ENCODE results near the gene STIMATE. TPM values are rescaled to one million over a fixed set of nuclear protein-coding genes. Genes with fewer than 3 reads are reported as not detected.

Gene STIMATE
- total and polyA plus RNA-seq, 10 of the 15 experiments (the other 5 are each of a cell fraction or from before 2014, with no cell fraction given): 0.24 to 24.1 (median 15.4) TPM

DNA sequence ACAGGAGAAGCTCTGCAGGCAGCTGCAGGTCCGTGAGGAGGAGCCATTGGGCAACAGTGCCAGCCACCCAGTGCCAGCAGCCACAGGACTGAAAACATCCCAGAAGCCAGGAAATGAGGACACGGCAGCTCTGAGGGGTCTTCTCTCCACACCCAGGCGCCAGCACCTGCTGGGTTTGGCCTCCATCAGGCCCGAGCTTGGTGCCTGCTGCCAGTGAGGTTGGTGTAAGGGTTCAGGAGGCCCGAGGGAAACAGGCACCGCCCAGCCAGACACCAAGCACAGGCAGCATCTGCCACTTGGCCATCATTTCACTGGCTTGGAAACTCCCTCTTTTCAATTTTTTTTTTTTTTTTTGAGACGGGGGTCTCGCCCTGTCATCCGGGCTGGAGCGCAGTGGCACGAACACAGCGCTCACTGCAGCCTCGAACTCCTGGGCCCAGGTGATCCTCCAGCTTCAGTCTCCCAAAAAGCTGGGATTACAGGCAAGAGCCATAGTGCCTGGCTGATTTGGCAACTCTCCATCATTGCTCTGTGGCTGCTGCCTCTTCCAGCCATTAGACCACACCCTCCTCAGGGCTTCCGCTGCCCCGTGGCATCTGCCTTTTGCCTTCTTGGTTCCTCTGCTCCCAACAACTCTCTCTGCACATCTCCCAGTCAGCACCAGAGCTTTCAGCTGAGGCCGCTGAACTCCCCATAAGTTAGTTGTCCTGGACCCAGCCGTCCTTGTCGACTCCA lies 104.2 kb downstream of the STIMATE start:
- POLR2A ChIA-PET: no interaction called here
- no peak overlapping the region for H3K9ac ChIP-seq (ENCODE audit: control insufficient read depth, insufficient read depth, low read length)
- no peak for FAIRE-seq

More for the DNA sequence above, 104.2 kb downstream of the STIMATE start:
- Histone ChIP-seq H3K27me3 (replicated peaks in 1 of 2; ENCODE audit: control insufficient read depth in 2 of 2, insufficient read depth in 2 of 2, low read length in 1 of 2) (no peaks in the 10 kb centered on the region; a peak in 1 of 4 replicates), H4K20me1 (ENCODE audit: control insufficient read depth, insufficient read depth) (no peaks in the 10 kb centered on the region), H3K36me3 (ENCODE audit: control insufficient read depth in 2 of 2, insufficient read depth in 2 of 2, low read length in 1 of 2) (no peaks in the 10 kb centered on the region), H3K9me3 (replicated peaks; ENCODE audit: control insufficient read depth, insufficient read depth, low read length) (no peaks in the 10 kb centered on the region), H3K4me3 (no peak overlapping the region), H3K4me2 (ENCODE audit: control insufficient read depth, insufficient read depth) (no peak overlapping the region), H3K4me1 (ENCODE audit: control insufficient read depth, insufficient read depth, low read length) (no peaks in the 10 kb centered on the region), H3K79me2 (ENCODE audit: control insufficient read depth, insufficient read depth, low read length) (no peaks in the 10 kb centered on the region), H3K27ac (ENCODE audit: control insufficient read depth, insufficient read depth) (no peak overlapping the region), H2AFZ (ENCODE audit: control insufficient read depth, low read depth, low read length) (no peak overlapping the region)
- BruUV-seq (replicated peaks): no TSS peak
- RAD21 ChIA-PET (ENCODE audit: unreplicated experiment): interaction anchor here (1.3 kb wide), 1 partner anchor 14 kb away, joined by 4 read pairs; no protein-coding TSS in a partner anchor
- CTCF ChIA-PET: interaction anchor here (1.1 to 1.8 kb wide), 2 partner anchors 9 to 14 kb away, joined by 4 to 6 read pairs; no protein-coding TSS in a partner anchor
- intact Hi-C loops (cut with micrococcal nuclease; ENCODE audit: unreplicated experiment) (no loop called here), in situ Hi-C loops (cut with MboI) (no loop called here)
- DNase-seq (ENCODE audit: low read depth, low spot score): no peak
- TF ChIP-seq CREM (IDR thresholded peaks at IDR 0.05; ENCODE audit: low read depth): no peak
- no peak for TF ChIP-seq IRF4 (IDR thresholded peaks at IDR 0.05; ENCODE audit: low read depth, low read length)
- no peak for TF ChIP-seq ZBED1 (IDR thresholded peaks at IDR 0.05; ENCODE audit: borderline replicate concordance)
- TF ChIP-seq RB1 (IDR thresholded peaks at IDR 0.05; ENCODE audit: borderline replicate concordance): no peak
- TF ChIP-seq IKZF2 (IDR thresholded peaks at IDR 0.05): no peak
- no peak for TF ChIP-seq PAX5 (IDR thresholded peaks at IDR 0.05; ENCODE audit: borderline replicate concordance, low read depth, low read length)
- TF ChIP-seq, protein P1, sequence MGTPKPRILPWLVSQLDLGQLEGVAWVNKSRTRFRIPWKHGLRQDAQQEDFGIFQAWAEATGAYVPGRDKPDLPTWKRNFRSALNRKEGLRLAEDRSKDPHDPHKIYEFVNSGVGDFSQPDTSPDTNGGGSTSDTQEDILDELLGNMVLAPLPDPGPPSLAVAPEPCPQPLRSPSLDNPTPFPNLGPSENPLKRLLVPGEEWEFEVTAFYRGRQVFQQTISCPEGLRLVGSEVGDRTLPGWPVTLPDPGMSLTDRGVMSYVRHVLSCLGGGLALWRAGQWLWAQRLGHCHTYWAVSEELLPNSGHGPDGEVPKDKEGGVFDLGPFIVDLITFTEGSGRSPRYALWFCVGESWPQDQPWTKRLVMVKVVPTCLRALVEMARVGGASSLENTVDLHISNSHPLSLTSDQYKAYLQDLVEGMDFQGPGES (IDR thresholded peaks at IDR 0.05): no peak
- no peak for TF ChIP-seq RBBP5 (conservative IDR thresholded peaks at IDR 0.05)
- no peak for TF ChIP-seq CHD2 (IDR thresholded peaks at IDR 0.05; ENCODE audit: borderline replicate concordance, low read depth, low read length)
- no peak for TF ChIP-seq POU2F2 (IDR thresholded peaks at IDR 0.05; ENCODE audit: borderline replicate concordance, low read depth, low read length)
- TF ChIP-seq JUNB (IDR thresholded peaks at IDR 0.05): no peak
- no peak for TF ChIP-seq IKZF1 (conservative IDR thresholded peaks at IDR 0.05)
- TF ChIP-seq RUNX3 (IDR thresholded peaks at IDR 0.05; ENCODE audit: low read length): no peak
- TF ChIP-seq DPF2 (IDR thresholded peaks at IDR 0.05): no peak
- TF ChIP-seq, protein P2, sequence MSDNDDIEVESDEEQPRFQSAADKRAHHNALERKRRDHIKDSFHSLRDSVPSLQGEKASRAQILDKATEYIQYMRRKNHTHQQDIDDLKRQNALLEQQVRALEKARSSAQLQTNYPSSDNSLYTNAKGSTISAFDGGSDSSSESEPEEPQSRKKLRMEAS (IDR thresholded peaks at IDR 0.05; ENCODE audit: low read depth, low read length): no peak
- TF ChIP-seq ZZZ3 (IDR thresholded peaks at IDR 0.05; ENCODE audit: control insufficient read depth, insufficient read length, low read depth): no peak
- TF ChIP-seq, protein P3, sequence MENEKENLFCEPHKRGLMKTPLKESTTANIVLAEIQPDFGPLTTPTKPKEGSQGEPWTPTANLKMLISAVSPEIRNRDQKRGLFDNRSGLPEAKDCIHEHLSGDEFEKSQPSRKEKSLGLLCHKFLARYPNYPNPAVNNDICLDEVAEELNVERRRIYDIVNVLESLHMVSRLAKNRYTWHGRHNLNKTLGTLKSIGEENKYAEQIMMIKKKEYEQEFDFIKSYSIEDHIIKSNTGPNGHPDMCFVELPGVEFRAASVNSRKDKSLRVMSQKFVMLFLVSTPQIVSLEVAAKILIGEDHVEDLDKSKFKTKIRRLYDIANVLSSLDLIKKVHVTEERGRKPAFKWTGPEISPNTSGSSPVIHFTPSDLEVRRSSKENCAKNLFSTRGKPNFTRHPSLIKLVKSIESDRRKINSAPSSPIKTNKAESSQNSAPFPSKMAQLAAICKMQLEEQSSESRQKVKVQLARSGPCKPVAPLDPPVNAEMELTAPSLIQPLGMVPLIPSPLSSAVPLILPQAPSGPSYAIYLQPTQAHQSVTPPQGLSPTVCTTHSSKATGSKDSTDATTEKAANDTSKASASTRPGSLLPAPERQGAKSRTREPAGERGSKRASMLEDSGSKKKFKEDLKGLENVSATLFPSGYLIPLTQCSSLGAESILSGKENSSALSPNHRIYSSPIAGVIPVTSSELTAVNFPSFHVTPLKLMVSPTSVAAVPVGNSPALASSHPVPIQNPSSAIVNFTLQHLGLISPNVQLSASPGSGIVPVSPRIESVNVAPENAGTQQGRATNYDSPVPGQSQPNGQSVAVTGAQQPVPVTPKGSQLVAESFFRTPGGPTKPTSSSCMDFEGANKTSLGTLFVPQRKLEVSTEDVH (IDR thresholded peaks at IDR 0.05; ENCODE audit: low read depth, partially characterized antibody): no peak
- no peak for TF ChIP-seq RAD21 (IDR thresholded peaks at IDR 0.05; ENCODE audit: insufficient read depth, low read depth, low read length)
- 39% methylated on average over 18 of the region's 18 CpGs for WGBS (ENCODE audit: insufficient coverage, insufficient replicate concordance, low lambda C conversion rate, missing lambda C conversion rate)
- no peak for ATAC-seq
- SMC1A ChIA-PET (ENCODE audit: uncharacterized antibody, unreplicated experiment): no interaction called here

Data from GM12878 (cell line).